Bone marrow (tissue), 2 donors: ENCODE measurements around the gene FILIP1L.
"Not testable (repeated sequence)": the region's sequence is repeated elsewhere in the genome, so short reads cannot be mapped to it uniquely, and the experiment has no call there.

ENCODE experiments used
- DNase-seq, 2 donors: peaks; one replicate each; lab custom pipeline; 2025; lab: John Stamatoyannopoulos, UW

FILIP1L gene

GRCh38 chr3:100098784-100099070 lies 15.6 kb downstream of the FILIP1L start:
- DNase-seq: no peak

DNA sequence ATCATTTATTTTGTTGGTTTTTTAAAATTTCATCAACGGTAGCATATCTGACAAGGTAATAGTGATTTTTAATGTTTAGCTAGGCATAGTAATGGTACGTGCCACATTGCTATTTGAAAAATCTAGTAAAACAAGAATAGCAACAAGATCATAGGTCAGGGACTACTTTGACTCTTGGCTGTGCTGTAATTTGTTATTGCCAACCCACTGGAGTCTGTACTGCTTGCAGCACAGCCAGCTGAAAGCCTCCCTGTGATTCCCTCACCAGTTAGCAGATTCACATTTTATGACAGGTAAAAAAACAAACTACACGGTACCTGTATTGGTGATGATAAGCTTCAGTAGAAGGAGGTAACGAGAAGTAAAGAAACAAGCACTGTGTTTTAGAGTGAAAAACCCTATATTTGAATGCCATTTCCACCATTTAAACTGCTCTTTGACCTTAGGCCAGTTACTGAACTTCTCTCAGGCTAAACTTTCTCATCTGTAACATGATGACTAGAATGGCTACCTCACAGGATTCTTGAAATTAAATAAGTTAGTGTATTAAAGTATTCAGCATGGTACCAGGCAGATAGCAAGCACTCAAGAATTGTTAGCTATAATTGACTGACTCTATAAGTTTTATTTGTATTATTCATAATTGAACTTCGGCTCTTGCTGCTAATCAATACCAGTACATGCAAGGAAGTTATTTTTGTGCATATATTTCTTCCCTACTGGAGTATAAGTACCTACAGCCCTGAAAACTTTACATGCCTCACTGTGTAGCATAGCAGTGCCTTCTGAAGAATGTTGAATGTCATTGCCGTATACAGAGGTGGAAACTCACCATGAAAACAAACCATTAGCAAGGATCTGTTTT lies 16.1 kb downstream of the FILIP1L start:
- DNase-seq: no peak

DNA sequence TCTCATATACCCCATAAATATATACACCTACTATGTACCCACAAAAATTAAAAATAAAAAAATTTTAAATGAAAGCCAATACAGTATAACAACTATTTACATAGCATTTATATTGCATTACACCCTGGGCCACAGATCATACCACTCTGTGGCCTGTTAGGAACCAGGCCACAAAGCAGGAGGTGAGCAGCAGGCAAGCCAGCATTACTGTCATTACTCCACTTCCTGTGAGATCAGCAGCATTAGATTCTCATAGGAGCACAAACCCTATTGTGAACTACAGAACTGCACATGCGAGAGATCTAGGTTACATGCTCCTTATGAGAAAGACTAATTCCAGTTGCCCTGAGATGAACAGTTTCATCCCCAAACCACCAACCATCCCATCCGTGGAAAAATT lies 17.4 kb downstream of the FILIP1L start:
- no peak for DNase-seq

- DNase-seq: not testable (repeated sequence)
These were observed 18.0 kb downstream of the FILIP1L start for GRCh38 chr3:100096286-100096685.

GRCh38 chr3:100093831-100094230 lies 20.5 kb downstream of the FILIP1L start:
- no peak for DNase-seq

GRCh38 chr3:100090669-100091005 lies 23.7 kb downstream of the FILIP1L start:
- no peak for DNase-seq

DNA sequence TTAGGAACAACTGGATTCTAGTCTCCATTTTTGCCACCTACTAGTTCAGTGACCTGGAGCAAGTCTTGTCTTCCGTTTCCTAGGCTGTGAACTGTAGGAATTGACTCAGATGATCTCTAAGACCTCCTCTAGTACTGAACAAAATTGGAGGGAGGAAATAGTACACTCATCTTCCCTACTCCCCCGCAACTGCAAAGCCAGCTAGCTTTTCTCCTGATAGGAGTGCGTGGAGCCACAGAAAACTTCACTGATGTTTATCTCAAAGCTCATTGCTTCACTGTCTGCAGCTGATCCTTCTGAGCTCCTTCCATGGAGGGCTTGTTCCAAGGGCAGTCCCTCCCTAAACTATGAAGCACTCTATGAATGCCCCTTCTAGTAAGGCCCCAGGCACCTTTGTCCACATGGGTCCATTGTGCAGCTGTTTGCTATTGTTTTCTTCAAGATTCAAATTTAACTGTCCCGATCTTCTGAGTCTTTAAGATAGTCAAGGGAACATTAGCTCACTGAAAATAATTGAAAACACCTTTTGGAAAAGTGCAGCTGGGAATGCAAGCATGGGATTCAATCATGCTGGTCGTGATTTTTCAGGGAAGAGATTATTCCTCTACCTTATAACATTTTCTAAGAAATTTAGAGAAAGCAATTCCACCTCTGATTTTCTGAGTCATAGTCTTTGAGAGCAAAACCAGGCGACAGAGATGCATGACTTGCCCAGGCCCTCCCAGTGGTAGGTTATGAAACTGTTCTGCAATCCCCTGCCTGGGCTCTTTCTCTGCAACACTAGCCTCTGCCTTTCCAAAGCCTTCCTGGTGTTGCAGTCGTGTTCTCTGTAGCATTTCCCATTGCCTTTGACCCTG lies 24.3 kb downstream of the FILIP1L start:
- DNase-seq: no peak

- DNase-seq: no peak
These were observed 25.4 kb downstream of the FILIP1L start for GRCh38 chr3:100088735-100089368.

- no peak for DNase-seq
These were observed 27.1 kb downstream of the FILIP1L start for GRCh38 chr3:100087198-100087597.

DNA sequence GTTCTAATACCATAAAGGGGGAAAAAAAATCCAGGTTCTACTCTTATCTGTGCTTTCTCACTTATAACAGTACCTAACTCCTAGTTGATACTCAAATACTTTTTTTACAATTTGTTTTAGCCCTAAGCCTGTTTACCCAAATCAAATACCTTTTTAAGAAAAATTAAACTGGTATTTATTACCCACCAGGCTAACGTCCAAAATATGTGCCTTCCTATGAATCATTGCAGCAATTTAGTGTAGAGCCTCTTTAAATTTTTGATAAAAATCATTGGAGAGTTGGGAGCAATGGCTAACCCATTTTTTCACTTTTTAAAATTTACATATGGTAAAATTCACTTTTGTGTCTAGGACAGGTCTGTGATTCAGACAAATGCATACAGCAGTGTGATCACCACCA lies 27.9 kb downstream of the FILIP1L start:
- no peak for DNase-seq

- DNase-seq: peak in 1 of 2 donors; percentile 27
These were observed 30.0 kb downstream of the FILIP1L start for GRCh38 chr3:100084100-100084806.

GRCh38 chr3:100083209-100083608 lies 31.1 kb downstream of the FILIP1L start:
- DNase-seq: no peak

DNA sequence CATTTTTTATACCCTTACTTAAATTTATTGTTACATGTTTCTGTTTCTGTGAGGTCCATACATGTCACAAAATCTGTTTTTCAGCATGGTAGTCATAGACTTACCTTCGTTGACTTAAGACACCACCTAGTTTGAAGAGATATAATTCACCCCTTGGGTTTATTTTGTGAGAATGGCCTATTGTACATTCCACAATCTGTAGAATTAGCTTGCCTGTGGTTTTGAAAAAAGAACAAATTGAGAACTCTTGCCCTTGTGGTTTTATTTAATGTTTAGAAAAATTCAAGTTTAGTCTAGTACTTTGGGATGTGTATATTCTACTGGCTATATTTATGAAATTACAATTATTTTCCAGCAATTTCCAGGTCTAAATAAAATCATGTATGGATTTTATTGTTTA lies 31.6 kb downstream of the FILIP1L start:
- no peak for DNase-seq

DNA sequence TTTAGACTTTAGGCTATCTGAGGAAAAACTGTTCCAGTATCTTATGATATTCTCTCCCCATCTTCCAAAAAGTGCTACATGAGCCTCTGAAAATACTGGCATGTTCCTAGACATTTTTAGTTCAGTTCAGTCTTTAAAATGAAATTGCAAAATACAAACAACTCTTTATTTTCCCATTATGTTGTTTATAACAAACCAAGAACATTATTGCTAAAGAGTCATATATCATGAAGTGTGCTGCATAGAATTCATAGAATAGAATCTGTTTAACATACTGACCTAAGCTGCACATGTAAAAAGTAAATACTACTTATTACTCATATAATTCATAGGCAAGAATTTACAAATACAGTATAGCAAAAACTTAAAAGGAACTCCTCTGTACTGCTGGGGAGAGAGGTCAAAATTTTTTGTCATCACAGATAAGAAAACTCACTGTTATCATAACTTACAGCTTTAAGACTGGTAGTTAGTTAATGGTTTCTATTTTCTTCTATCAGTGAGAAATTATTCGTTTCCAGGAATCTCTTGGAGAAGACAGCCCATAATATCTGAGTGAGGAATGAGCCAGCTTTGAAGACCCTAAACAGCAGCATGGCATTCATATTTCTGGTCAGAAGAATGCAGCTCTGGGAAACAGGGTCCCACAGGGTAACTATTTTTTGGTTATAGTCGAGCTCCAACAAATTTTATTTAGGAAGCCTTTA lies 32.2 kb downstream of the FILIP1L start:
- DNase-seq: no peak

GRCh38 chr3:100081311-100081710 lies 33.0 kb downstream of the FILIP1L start:
- DNase-seq: no peak

DNA sequence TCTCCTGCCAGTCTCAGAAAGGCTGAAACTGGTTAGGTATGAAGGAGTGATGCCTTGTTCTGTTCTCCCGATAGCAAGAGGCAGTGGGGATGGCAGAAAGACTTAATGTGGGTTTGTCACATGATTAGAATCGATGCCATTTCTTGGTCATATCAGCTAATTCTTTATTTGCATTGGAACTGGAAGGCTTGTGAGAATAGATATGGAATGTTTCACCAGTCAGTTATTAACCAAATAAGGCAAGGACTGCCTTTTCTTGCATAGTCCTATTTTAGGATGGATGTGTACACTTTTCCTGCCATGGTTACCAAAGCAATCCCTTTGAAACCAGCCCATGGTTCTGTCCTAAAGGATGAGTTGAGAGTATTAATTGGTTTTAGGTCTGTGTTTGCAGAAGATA lies 33.7 kb downstream of the FILIP1L start:
- no peak for DNase-seq

DNA sequence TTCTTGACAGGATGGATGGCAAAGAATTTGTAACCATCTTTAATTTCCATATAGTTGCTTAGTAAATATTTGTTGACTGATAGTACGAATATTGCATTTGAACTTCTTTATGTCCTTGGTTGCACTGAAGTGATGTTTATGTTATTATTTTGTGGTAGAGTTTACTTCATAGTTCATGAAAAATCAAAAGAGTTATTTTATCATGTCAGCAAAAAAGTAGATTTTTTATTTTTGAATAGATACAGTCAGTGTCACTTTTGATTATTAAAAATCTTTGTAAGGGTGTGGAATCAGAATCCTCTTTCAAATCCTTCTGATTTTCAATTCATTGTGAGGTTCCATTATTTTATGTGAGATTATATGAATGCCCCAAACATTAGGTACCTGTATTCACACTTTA lies 35.0 kb downstream of the FILIP1L start:
- no peak for DNase-seq

- DNase-seq: no peak
These were observed 37.4 kb downstream of the FILIP1L start for GRCh38 chr3:100076731-100077529.

DNA sequence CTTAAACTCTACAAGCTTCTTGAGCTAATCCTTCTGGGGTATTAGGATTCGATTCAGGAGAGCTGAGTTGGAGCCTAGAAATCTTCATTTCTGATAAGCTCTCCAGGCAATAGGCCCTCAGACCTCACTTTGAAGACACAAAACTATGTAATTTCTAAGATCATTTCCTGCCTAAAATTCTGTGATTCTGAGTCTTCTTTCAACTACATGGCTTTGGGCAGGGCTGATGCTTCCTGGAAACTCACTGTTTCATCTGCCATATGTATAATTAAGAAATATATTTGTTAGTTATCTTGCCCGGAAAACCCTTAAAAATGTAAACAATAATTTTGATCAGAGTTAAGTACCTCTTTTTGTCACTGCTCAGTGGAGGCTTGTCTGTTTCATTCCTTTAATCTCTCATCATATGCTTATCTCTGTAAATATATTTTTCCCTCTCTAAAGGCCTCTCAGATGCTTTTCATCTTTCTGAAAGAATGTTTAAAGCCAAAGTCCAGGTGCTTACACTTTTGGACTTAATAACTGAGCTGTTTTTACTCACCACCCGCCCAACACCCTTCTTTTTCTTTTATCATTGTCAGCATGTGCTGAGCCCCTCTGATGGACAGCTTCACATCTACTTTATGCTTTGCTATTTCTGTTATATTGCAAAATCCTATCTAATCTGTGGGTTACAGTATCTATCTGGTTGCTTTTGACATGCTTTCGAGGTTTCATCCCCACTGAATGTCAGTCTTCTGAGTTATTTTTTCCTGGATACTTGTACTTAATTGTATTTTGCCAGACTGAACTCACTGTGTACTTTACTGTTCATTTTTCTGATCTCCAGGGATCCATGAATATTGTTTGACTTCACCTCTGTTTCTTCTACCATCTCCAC lies 38.2 kb downstream of the FILIP1L start:
- no peak for DNase-seq

DNA sequence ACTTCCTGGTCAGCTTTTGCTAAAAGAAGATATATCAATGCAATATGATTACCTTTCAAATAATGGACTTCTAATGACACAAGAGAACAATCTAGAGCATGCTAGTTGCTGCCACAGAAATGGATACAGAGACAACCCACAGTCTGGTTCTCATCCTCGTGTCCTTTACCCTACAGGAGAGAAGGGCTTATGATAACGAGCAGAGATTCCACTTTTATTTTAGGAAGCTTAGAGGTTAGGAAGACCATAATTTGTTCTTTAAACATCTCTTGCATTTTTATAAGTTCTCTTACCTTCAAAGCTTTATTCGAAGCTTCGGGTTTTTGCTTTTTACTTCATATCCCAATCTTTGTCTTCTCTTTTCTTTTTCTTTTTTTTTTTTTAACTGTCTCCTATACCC lies 39.1 kb downstream of the FILIP1L start:
- no peak for DNase-seq
